ENCODE data around the gene NKAIN2.

The NKAIN2 gene

DNA sequence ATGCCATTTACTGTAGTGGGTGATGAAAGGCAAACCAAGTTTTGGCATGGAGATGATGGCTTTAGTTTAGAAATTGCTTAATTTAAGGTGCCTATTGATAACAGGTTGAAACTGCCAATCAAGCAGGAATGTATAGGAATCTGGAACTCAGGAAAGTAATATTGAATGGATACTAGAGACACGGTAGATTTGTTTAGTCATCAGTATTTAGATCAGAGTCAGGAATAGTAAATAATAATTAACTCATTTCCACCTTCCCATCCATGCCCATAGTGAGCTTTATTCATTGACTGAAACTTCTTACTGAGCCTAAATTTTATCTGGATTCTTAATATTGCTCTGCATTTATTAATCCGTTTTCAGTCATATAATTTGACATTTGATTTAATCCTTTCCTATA is 500.3 kb downstream of the NKAIN2 start:
- no peak for TF ChIP-seq CTCF (conservative IDR thresholded peaks at IDR 0.05; ENCODE audit: control insufficient read depth, insufficient read depth, low read depth, low read length)
- H3K4me3 ChIP-seq (ENCODE audit: control insufficient read depth, low read depth, low read length) = no peak overlapping the region
- DNase-seq (ENCODE audit: low read depth) = no peak

GRCh38 chr6:124310139-124310538 is 506.5 kb downstream of the NKAIN2 start:
- DNase-seq (ENCODE audit: low read depth) = no peak
- H3K4me3 ChIP-seq (ENCODE audit: control insufficient read depth, low read depth, low read length) = no peak overlapping the region
- TF ChIP-seq CTCF (conservative IDR thresholded peaks at IDR 0.05; ENCODE audit: control insufficient read depth, insufficient read depth, low read depth, low read length) = no peak

DNA sequence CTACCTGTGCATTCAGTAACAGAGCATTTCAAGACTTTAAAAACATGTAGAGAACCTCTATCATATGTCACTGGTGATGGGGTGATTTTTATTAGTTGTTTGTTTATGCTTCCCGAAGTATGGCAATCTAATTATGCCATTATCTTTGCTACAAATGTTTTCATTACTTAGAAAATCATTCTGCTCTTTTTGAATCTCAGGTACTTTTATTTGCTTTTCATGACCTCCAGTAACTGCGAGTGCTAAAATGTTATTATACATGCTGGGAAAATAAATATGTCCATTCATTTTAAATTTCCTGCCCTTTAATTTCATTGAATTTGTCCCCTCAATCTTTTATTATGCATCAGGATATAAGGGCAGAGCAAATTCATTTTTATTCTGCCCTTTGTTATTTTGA is 515.7 kb downstream of the NKAIN2 start:
- H3K4me3 ChIP-seq (ENCODE audit: control insufficient read depth, low read depth, low read length) = no peak overlapping the region
- TF ChIP-seq CTCF (conservative IDR thresholded peaks at IDR 0.05; ENCODE audit: control insufficient read depth, insufficient read depth, low read depth, low read length) = no peak
- DNase-seq (ENCODE audit: low read depth) = no peak

DNA sequence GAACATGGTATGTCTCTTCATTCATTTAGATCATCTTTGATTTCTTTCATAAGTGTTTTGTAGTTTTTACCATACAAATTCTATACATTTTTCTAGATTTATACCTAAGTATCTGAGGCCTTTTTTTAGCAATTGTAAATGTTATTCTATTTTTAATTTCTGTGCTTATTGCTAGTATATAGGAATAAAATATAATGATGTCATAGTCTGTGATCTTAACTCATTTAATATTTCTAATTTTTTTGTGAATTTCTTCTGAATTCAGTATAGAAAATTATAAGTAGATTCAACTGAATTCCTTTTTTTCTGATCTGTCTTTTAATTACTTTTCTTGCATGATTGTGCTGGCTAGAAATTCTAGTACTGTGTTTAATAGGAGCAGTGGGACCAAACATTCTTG is 520.6 kb downstream of the NKAIN2 start:
- no peak for DNase-seq (ENCODE audit: low read depth)
- H3K4me3 ChIP-seq (ENCODE audit: control insufficient read depth, low read depth, low read length) = no peak overlapping the region
- TF ChIP-seq CTCF (conservative IDR thresholded peaks at IDR 0.05; ENCODE audit: control insufficient read depth, insufficient read depth, low read depth, low read length) = no peak

GRCh38 chr6:124330197-124330596 is 526.5 kb downstream of the NKAIN2 start:
- TF ChIP-seq CTCF (conservative IDR thresholded peaks at IDR 0.05; ENCODE audit: control insufficient read depth, insufficient read depth, low read depth, low read length) = no peak
- DNase-seq (ENCODE audit: low read depth) = no peak
- no peak overlapping the region for H3K4me3 ChIP-seq (ENCODE audit: control insufficient read depth, low read depth, low read length)

GRCh38 chr6:124334359-124334758 is 530.7 kb downstream of the NKAIN2 start:
- TF ChIP-seq CTCF (conservative IDR thresholded peaks at IDR 0.05; ENCODE audit: control insufficient read depth, insufficient read depth, low read depth, low read length) = no peak
- no peak for DNase-seq (ENCODE audit: low read depth)
- H3K4me3 ChIP-seq (ENCODE audit: control insufficient read depth, low read depth, low read length) = no peak overlapping the region

Data from fibroblast of mammary gland (primary cell).